NCI-H187 (cell line): ENCODE measurements around the gene DEPP1.
A peak's percentile ranks its signal among the peaks of the same experiment; 100 is the strongest.
"Not testable (repeated sequence)": the region's sequence is repeated elsewhere in the genome, so short reads cannot be mapped to it uniquely, and the experiment has no call there.

Experiments used
- DNase-seq, 2 experiments: peaks; one replicate each; lab custom pipeline; 2025; lab: John Stamatoyannopoulos, UW

Gene DEPP1

GRCh38 chr10:44978570-44979280 is at the start of gene DEPP1:
TSS of gene DEPP1 (minus strand) at chr10:44978809. CDS start at chr10:44978030, 779 bp downstream.
- DNase-seq: peak; percentile 76 to 81

DNA sequence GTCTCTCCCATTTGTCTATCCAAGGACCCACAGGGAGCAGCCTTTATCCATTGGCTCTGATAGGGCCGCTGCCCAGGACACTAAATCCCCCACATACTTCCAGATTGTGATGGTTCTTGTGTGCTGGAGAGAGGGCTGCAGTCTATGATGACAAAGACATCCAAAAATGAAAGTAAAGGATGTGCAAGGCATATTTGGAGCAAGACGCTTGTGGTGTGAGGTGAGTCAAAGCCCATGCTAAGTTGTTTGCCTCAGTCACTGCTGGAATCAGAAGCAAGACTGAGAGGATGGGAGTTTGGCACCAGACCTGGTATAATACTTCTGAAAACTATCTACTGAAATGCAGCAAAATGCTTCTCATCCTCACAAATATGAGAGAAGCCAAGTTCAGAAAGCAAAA is 44.8 kb upstream of the DEPP1 start:
- DNase-seq: no peak

GRCh38 chr10:45015590-45015989 is 37.0 kb upstream of the DEPP1 start:
- DNase-seq: no peak

GRCh38 chr10:45014557-45014956 is 35.9 kb upstream of the DEPP1 start:
- DNase-seq: not testable (repeated sequence)

- peak; percentile 25 for DNase-seq
These were observed 30.0 kb upstream of the DEPP1 start for GRCh38 chr10:45008524-45009161.

GRCh38 chr10:45006276-45007030 is 27.8 kb upstream of the DEPP1 start:
- DNase-seq: no peak

DNA sequence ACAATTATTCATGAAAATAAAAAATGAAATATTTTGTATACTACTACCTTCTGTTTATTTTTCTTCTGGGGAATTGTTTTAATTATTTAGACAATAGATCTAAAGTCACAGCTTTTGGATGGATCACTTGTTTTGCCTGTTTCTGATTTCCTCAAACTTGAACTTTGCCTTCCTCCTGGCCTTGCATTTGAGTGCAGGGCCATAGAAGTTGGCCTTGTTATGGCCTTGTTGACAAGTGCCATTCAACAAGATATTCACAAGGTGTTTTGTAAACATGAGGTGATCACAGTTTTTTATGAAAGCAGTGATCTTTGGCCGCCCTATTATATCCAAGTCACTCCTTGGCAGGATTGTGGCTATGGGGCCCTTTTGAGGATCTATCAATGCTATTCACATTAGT is 26.7 kb upstream of the DEPP1 start:
- DNase-seq: no peak

DNA sequence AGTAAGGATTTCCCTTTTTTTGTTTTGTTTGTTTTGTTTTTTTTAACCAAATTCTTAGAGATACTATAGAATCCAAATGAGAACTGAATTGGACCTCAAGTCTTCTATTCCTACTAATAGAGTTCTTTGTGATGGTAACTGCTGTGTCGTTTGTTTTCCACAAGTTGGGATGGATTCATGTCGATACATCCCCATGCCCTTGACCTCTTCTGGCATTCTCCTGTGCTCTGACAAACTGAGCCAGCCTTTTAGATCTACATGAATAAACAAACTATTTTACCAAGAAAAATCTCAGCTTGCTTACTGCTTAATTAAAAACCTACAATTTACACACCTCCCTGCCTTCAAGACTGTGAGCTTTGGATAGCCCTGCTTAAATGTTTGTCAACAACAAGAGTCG is 26.1 kb upstream of the DEPP1 start:
- DNase-seq: no peak

DNA sequence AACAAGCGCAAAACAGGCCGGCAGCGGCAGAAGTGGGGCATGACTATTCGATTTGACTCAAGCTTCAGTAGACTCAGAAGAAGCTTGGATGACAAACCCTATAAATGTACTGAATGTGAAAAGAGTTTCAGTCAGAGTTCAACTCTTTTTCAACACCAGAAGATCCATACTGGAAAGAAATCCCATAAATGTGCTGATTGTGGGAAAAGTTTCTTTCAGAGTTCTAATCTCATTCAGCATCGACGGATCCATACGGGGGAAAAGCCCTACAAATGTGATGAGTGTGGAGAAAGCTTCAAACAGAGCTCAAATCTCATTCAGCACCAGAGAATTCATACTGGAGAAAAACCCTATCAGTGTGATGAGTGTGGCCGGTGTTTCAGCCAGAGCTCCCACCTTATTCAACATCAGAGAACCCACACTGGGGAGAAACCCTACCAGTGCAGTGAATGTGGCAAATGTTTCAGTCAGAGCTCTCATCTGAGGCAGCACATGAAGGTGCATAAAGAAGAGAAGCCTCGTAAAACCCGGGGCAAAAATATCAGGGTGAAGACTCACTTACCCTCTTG is 24.9 kb upstream of the DEPP1 start:
- no peak for DNase-seq

DNA sequence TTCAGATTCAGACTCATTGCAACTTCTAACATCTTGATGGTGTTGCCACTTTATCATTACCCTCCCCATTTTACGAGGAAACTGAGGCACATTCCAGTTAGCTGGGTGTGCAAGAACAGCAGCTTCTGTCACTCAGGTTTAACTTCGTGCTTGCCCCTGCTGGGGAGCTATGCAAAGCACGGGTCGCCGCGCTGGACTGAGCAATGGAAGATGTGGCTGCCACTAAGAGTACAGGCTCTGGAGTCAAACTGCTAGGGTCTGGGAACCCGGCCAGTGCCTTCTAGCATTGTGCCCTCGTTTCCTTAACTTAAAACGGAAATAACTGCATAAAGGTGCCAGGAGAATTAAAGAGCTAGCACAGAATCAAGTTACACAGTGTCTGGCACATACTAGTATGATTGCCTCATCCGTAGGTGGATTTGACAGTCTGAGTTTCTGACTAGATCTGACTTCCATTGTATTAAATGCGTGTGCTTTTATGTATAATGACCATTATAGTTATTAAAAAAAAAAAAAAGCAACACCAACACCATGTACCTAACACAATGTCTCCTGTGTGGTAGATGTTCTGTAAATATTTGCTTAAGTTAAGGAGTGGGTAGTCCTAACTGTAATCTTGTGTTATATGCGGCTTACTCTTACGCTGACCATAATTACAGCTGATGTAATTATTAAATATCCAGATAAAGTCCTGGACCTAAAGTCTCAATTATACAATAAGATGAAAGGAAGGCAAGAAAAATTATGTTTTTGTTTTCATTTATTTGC is 23.0 kb upstream of the DEPP1 start:
- DNase-seq: peak in 1 of 2 experiments; percentile 8

DNA sequence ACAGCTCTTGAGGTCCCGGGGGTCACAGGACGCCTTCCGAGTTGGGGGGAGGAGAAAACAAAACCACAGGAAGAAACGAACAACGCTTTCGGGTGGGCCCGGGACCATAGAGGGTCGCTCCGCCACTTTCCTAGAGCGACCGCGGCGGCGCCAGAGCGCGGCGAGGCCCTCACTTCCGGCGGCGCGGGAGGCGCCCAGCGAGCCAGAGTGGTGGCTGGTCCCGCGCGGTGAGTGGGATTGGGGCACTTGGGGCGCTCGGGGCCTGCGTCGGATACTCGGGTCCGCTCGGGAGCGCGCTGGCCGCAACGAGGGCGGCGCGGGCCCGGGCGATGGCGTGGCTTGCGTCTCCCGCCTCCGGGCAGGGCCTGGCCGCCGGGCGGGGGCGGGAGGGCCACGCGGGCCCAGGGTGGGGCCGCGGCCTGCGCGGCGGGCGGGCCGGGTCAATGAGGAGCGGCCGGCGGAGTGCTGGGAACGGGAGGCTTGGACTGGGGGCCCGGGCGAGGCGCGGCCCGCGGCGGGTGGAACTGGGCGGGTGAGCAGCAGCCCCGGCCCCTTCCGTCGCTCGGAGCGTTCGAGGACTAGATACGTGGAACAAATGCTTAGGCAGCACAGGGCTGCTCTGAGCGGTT is 22.3 kb upstream of the DEPP1 start, which contains the start of gene ZNF22:
TSS of gene ZNF22 (plus strand) at position 172 of the 629 bp plus-strand sequence. CDS start 2,446 bp downstream, outside the sequence.
- DNase-seq: no peak

DNA sequence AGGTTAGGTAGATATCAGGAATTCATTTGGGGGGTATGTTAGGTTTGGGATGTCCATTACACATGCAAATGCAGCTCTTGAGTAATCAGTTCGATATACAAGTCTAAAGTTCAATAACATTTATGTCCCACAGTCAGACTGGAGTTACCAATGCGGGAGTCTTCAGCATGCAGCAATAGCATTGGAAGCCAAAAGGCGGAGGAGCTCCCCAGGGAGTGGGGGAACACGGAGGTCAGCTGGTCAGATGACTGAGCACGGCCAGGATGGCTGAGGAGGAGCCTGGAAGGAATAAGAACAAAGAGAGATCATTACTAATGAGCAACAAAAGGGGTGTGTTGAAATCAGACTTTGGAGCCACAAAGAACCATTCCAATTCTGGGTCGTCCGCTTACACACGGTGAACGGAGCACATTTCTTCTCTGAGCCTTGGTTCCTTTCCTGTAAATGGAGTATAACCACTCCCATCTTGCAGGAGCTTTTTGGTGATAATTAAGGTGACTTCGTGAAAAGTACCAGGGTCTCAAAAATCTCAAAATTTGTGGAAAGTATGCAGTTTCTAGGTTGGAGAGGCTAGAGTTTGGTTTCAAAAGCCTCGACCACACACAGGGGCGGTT is 21.6 kb upstream of the DEPP1 start:
- no peak for DNase-seq

GRCh38 chr10:44998146-44998631 is 19.6 kb upstream of the DEPP1 start:
- DNase-seq: no peak

DNA sequence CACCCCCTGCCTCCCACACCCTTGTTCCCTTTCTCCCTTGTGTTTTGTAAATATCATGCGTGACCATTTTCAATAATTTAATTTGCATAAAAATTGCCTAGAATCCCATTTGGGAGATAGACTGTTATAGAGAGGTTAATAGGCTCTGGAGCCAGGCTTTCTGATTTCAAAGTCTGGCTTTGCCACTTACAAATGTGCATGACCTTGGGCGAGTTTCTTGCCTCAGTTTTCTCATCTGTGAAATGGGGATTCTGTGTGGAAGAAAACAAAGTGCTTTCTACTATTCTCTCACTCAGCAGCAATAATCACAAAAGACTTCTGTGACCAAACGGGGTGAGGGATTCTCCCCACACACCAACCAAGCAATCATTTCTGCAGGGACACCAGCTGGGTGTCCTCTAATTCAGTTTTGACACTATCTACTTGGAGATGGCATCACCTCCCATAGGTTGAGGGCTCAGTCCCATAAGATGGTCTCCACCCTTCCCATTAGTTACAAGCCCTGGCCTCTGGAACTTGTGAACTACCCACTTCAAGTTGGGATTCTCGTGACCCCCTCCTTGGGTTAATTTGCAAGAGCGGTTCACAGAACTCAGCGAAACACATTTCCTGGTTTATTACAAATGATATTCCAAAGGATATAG is 18.6 kb upstream of the DEPP1 start:
- no peak for DNase-seq

- DNase-seq: no peak
These were observed 17.5 kb upstream of the DEPP1 start for GRCh38 chr10:44995914-44996669.

- no peak for DNase-seq
These were observed 16.9 kb upstream of the DEPP1 start for GRCh38 chr10:44995581-44995913.

DNA sequence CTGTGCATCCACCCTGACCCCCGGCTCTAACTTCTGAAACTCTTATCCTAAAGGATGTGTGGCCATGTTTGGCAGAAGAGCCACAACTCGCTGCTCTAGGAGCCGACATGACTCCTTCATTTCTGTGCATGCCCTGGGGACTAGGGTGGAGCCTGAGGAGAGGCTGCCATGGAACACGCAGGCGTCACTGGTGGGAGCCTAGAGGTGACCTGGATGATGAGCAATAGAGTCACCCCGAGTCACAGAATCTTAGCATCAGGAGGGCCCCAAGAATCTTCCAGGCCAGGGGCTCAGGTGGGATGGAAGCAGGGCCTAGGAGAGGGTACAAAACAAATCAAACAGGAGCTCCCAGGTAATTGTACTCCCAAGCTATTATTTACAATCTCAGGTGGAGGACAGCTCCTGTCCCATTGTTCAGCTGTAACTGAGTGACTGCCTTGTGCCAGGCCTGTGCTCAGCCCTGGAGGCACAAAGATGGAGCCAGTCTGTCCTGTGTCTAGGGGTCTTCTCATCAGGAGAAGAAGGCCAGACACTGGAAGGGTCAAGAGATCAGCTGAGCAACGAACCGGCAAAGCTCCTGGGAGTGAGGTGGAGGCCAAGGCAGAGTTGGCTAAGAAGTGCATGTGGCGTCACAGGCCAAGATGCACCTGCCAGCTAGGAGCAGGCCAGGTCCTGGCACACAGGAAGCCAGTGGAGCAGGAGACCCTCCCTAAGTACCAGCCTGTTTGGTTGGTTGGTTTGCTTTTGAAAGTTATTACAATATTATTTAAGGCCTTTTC is 16.3 kb upstream of the DEPP1 start:
- no peak for DNase-seq

DNA sequence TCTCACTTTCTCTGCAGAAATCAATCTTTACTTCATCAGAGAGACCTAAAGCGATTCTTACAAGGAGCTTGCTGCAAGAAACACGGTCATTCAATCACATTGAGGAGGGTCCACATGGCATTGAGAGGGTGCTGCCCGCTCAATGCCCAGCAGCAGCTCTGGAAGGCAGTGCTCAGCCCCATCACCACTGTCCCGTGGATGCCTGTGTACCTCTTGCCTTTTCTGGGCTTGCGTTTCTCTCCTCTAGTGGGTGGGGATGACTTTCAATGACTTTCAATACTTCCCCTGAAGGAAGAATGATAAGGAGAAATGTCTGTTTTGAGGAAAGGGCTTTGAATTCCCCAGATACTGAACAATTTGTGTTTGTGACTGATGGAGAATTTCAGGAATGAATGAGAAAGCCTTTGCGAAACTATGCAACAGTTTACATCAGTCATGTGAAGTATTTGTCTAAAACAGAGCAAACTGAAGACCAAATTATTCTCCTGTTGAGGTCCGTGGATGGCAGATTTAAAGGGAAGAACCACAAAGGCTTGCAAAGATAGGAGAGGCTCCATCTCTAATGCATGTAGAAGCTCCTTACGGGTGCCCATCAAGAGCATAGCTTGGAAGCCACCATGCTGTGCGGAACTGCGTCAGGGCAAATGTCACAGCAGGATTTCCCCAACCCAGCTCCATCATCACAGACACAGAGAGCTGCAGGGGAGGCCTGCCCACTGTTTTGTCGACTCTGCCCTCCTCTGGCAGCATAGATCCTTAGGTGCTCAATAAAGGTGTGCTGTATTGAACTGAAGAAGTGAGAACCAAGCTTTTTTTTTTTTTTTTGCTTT is 15.5 kb upstream of the DEPP1 start:
- DNase-seq: no peak
